Measurements from ENCODE around the gene CCDC88C. TPM values are rescaled to one million over a fixed set of nuclear protein-coding genes. Genes with fewer than 3 reads are reported as not detected.

The CCDC88C gene
- total RNA-seq, 1 experiment from 2014 or later = 64.8 TPM

- POLR2A ChIA-PET = no interaction called here
- Mint-ChIP-seq H3K27me3 (ENCODE audit: low read depth) (no peaks in the 10 kb centered on the region), H3K4me3 (no peak overlapping the region), H3K4me1 (no peaks in the 10 kb centered on the region), H3K27ac (no peak overlapping the region), H3K9me3 (no peaks in the 10 kb centered on the region), H3K36me3 (peaks cover 28% of the 10 kb centered on the region)
- no peak for DNase-seq (ENCODE audit: low spot score)
- CTCF ChIA-PET = interaction anchor here (1.8 kb wide), 1 partner anchor 12 kb away, joined by 9 read pairs; no protein-coding TSS in a partner anchor
- ATAC-seq = no peak
- TF ChIP-seq RELA (CRISPR knock-in tag; IDR thresholded peaks at IDR 0.05; ENCODE audit: borderline replicate concordance) = no peak
- TF ChIP-seq FOXP1 (CRISPR knock-in tag; IDR thresholded peaks at IDR 0.05; ENCODE audit: borderline replicate concordance) = no peak
- TF ChIP-seq ZNF671 (CRISPR knock-in tag; IDR thresholded peaks at IDR 0.05) = no peak
- no peak for TF ChIP-seq NFATC4 (CRISPR knock-in tag; IDR thresholded peaks at IDR 0.05)
- no peak for TF ChIP-seq FOXJ3 (CRISPR knock-in tag; IDR thresholded peaks at IDR 0.05; ENCODE audit: borderline replicate concordance)
- TF ChIP-seq CTCF (IDR thresholded peaks at IDR 0.05) = no peak
- no peak for TF ChIP-seq ETV6 (CRISPR knock-in tag; IDR thresholded peaks at IDR 0.05)
- TF ChIP-seq CREM (CRISPR knock-in tag; IDR thresholded peaks at IDR 0.05) = no peak
- no peak for TF ChIP-seq ZNF396 (CRISPR knock-in tag; IDR thresholded peaks at IDR 0.05; ENCODE audit: borderline replicate concordance)
- TF ChIP-seq HMGXB4 (CRISPR knock-in tag; IDR thresholded peaks at IDR 0.05) = no peak
- no peak for TF ChIP-seq ATF6 (CRISPR knock-in tag; IDR thresholded peaks at IDR 0.05)
- TF ChIP-seq HMGA2 (CRISPR knock-in tag; IDR thresholded peaks at IDR 0.05) = no peak
- TF ChIP-seq RORB (CRISPR knock-in tag; IDR thresholded peaks at IDR 0.05) = no peak
- TF ChIP-seq IRF2 (CRISPR knock-in tag; IDR thresholded peaks at IDR 0.05; ENCODE audit: borderline replicate concordance, low read depth) = no peak
- TF ChIP-seq JUN (CRISPR knock-in tag; IDR thresholded peaks at IDR 0.05) = no peak
- no peak for TF ChIP-seq PRDM15 (CRISPR knock-in tag; IDR thresholded peaks at IDR 0.05)
- no peak for TF ChIP-seq TCF7 (CRISPR knock-in tag; IDR thresholded peaks at IDR 0.05; ENCODE audit: low read depth)
- no peak for TF ChIP-seq ZNF532 (CRISPR knock-in tag; IDR thresholded peaks at IDR 0.05; ENCODE audit: borderline replicate concordance)
Measured at GRCh38 chr14:91274796-91275195, 142.8 kb downstream of the CCDC88C start.
